Measurements from ENCODE around the gene AHI1.

The AHI1 gene

GRCh38 chr6:135319819-135320218 is 177.7 kb downstream of the AHI1 start:
- no peak for TF ChIP-seq ZFX (IDR thresholded peaks at IDR 0.05; ENCODE audit: borderline replicate concordance)
- TF ChIP-seq, protein P1, sequence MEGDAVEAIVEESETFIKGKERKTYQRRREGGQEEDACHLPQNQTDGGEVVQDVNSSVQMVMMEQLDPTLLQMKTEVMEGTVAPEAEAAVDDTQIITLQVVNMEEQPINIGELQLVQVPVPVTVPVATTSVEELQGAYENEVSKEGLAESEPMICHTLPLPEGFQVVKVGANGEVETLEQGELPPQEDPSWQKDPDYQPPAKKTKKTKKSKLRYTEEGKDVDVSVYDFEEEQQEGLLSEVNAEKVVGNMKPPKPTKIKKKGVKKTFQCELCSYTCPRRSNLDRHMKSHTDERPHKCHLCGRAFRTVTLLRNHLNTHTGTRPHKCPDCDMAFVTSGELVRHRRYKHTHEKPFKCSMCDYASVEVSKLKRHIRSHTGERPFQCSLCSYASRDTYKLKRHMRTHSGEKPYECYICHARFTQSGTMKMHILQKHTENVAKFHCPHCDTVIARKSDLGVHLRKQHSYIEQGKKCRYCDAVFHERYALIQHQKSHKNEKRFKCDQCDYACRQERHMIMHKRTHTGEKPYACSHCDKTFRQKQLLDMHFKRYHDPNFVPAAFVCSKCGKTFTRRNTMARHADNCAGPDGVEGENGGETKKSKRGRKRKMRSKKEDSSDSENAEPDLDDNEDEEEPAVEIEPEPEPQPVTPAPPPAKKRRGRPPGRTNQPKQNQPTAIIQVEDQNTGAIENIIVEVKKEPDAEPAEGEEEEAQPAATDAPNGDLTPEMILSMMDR (IDR thresholded peaks at IDR 0.05): no peak
- H3K27ac ChIP-seq: no peak overlapping the region

DNA sequence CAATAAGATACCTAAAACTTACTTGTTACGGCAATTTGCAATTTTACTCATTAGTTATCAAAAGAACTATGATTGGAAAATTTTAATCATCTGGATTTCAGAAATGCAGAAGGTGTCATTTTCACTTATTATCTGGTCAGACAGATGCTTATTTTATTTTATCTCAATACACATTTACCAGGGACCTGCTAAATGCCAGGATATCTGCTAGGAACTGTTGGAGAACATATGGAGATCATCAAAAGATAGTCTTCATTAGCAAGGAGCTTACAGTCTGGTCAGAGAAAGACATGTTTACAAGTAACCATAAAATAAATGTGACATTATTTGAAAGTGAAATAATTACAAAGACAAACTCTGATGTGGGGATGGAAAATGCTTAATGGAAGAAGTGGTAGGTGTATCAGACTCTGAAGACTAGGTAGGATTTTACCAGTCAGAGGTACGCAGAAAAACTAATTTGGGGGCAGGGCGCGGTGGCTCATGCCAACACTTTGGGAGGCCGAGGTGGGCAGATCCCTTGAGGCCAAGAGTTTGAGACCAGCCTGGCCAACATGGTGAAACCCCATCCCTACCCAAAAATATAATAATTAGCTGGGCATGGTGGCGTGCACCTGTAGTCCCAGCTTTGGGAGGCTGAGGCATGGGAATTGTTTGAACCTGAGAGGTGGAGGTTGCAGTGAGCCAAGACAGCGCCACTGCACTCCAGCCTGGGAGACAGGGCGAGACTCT is 178.6 kb downstream of the AHI1 start:
- TF ChIP-seq, protein P1 (IDR thresholded peaks at IDR 0.05): no peak
- TF ChIP-seq ZFX (IDR thresholded peaks at IDR 0.05; ENCODE audit: borderline replicate concordance): no peak
- H3K27ac ChIP-seq: no peak overlapping the region

DNA sequence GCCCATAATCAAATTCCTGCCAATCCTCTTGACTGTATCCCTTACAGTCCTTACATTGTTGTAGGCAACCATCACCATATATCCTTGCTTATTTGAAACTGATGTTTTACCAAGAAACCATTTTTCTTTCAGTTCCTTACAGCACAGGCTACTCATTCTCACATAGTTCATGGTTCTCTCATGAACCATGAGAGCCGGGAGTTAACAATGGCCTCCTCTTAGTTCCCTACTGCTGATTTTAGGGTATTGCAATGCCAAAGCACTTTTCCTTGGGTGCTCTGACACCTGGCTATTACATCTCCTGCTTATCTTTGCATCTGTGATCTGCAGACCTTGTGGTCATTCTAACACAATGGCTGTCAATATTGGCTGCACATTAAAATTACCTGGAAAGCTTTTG is 183.0 kb downstream of the AHI1 start:
- no peak overlapping the region for H3K27ac ChIP-seq
- TF ChIP-seq, protein P1 (IDR thresholded peaks at IDR 0.05): no peak
- TF ChIP-seq ZFX (IDR thresholded peaks at IDR 0.05; ENCODE audit: borderline replicate concordance): no peak

GRCh38 chr6:135311446-135312200 is 185.9 kb downstream of the AHI1 start:
- TF ChIP-seq, protein P1 (IDR thresholded peaks at IDR 0.05): no peak
- no peak for TF ChIP-seq ZFX (IDR thresholded peaks at IDR 0.05; ENCODE audit: borderline replicate concordance)
- H3K27ac ChIP-seq: no peak overlapping the region

DNA sequence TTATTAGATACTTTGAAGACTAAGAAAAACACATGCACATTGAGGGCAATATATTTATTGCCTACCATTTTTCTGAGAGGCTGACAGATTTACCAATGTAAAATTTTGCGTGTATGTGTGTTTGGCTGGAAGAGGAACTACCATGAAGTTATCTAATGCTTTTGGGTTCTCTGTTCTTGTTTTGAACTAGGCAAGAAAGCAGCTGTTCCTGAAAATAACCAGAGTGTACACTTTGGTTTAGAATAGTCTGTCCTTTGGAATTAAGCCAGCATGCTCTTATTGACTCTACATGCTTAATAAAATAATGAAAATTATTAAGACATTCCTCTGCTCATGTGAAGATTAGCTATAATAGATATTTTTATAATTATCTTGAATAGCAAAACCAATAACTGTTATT is 187.2 kb downstream of the AHI1 start:
- H3K27ac ChIP-seq: no peak overlapping the region
- TF ChIP-seq, protein P1 (IDR thresholded peaks at IDR 0.05): no peak
- no peak for TF ChIP-seq ZFX (IDR thresholded peaks at IDR 0.05; ENCODE audit: borderline replicate concordance)

GRCh38 chr6:135306740-135307420 is 190.7 kb downstream of the AHI1 start:
- TF ChIP-seq ZFX (IDR thresholded peaks at IDR 0.05; ENCODE audit: borderline replicate concordance): no peak
- TF ChIP-seq, protein P1 (IDR thresholded peaks at IDR 0.05): no peak
- H3K27ac ChIP-seq: no peak overlapping the region
